Stomach smooth muscle (tissue), 2 donors: ENCODE measurements around the gene ABHD12.
"Not testable (repeated sequence)": the region's sequence is repeated elsewhere in the genome, so short reads cannot be mapped to it uniquely, and the experiment has no call there.

Source experiments
- H3K27ac ChIP-seq: one replicate; pipeline ENCODE4 v1.7.0; 2013; ENCODE audit warnings: mild to moderate bottlenecking, low read length, inconsistent platforms
- H3K27me3 ChIP-seq, 2 donors: one replicate each; pipeline ENCODE4 v1.7.0; 2013; ENCODE audit warnings: low read length in 2 of 2; ENCODE audit not compliant: insufficient read depth in 2 of 2, control insufficient read depth in 1 of 2
- H3K36me3 ChIP-seq, 2 donors: one replicate each; pipeline ENCODE4 v1.7.0; 2013; ENCODE audit warnings: low read length in 2 of 2; ENCODE audit not compliant: control insufficient read depth in 2 of 2, insufficient read depth in 2 of 2
- H3K4me1 ChIP-seq: one replicate; pipeline ENCODE4 v1.7.0; 2013; ENCODE audit warnings: low read length; ENCODE audit not compliant: control insufficient read depth, insufficient read depth
- H3K4me3 ChIP-seq, 2 donors: one replicate each; pipeline ENCODE4 v1.7.0; 2013; ENCODE audit warnings: low read length in 2 of 2
- H3K9ac ChIP-seq, 2 donors: one replicate each; pipeline ENCODE4 v1.7.0; 2013; ENCODE audit warnings: low read length in 2 of 2, mild to moderate bottlenecking in 1 of 2
- H3K9me3 ChIP-seq, 2 donors: one replicate each; pipeline ENCODE4 v1.7.0; 2013; ENCODE audit warnings: low read length in 2 of 2; ENCODE audit not compliant: control insufficient read depth in 2 of 2
- donor health status: healthy.
- donor health status: Pancreatic carcinoma.

The ABHD12 gene

GRCh38 chr20:25274481-25274880 is 116.2 kb downstream of the ABHD12 start:
- H3K9ac ChIP-seq = no peak overlapping the region
- H3K27ac ChIP-seq = peak overlapping the region; percentile 41
- no peaks in the 10 kb centered on the region for H3K27me3 ChIP-seq
- no peaks in the 10 kb centered on the region for H3K9me3 ChIP-seq
- H3K36me3 ChIP-seq = peaks cover 53 to 70% of the 10 kb centered on the region in 2 donors
- peaks cover 22% of the 10 kb centered on the region for H3K4me1 ChIP-seq
- no peak overlapping the region for H3K4me3 ChIP-seq

- Histone ChIP-seq H3K4me1 (peaks cover 22% of the 10 kb centered on the region), H3K27me3 (no peaks in the 10 kb centered on the region), H3K36me3 (peaks cover 49 to 71% of the 10 kb centered on the region in 2 donors), H3K9ac (peak overlapping the region in 1 of 2 donors; percentile 1), H3K4me3 (no peak overlapping the region), H3K9me3 (no peaks in the 10 kb centered on the region), H3K27ac (peak overlapping the region; percentile 62)
These were observed 116.9 kb downstream of the ABHD12 start for GRCh38 chr20:25273541-25274358.

DNA sequence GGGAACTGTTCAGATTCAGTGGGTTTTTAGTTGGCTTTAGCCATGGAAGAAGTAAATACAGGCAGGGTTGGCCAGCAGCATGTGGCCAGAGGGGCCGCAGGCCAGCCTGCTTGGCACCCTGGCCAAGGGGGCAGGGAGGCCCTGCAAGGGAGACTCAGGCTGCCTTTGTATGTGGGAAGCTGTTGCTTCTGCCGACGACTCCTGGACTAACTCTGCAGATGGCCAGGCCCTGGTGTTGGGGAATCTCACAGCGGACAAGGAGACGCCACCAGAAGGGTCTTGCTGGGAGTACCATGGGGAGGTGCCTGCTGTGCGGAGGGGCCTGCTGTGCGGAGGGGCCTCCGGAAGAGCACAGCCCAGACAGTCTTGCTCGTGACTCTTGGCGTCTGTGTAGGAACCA is 117.6 kb downstream of the ABHD12 start:
- Histone ChIP-seq H3K4me1 (peaks cover 22% of the 10 kb centered on the region), H3K27ac (peak overlapping the region; percentile 62), H3K36me3 (peaks cover 45 to 66% of the 10 kb centered on the region in 2 donors), H3K9me3 (no peaks in the 10 kb centered on the region), H3K27me3 (no peaks in the 10 kb centered on the region), H3K9ac (peak overlapping the region in 1 of 2 donors; percentile 1), H3K4me3 (no peak overlapping the region)

- peak overlapping the region; percentile 62 for H3K27ac ChIP-seq
- H3K9ac ChIP-seq = peak overlapping the region in 1 of 2 donors; percentile 1
- no peaks in the 10 kb centered on the region for H3K9me3 ChIP-seq
- no peaks in the 10 kb centered on the region for H3K27me3 ChIP-seq
- peaks cover 45 to 59% of the 10 kb centered on the region in 2 donors for H3K36me3 ChIP-seq
- H3K4me3 ChIP-seq = no peak overlapping the region
- H3K4me1 ChIP-seq = peaks cover 22% of the 10 kb centered on the region
These were observed 118.2 kb downstream of the ABHD12 start for GRCh38 chr20:25272223-25273000.

- Histone ChIP-seq H3K4me1 (peaks cover 22% of the 10 kb centered on the region), H3K36me3 (peaks cover 41 to 52% of the 10 kb centered on the region in 2 donors), H3K9me3 (no peaks in the 10 kb centered on the region), H3K27ac (peak overlapping the region; percentile 62), H3K4me3 (no peak overlapping the region), H3K27me3 (no peaks in the 10 kb centered on the region), H3K9ac (no peak overlapping the region)
These were observed 119.0 kb downstream of the ABHD12 start for GRCh38 chr20:25271486-25272222.

GRCh38 chr20:25270829-25271251 is 119.8 kb downstream of the ABHD12 start:
- Histone ChIP-seq H3K9ac (no peak overlapping the region), H3K4me3 (no peak overlapping the region), H3K9me3 (no peaks in the 10 kb centered on the region), H3K27me3 (no peaks in the 10 kb centered on the region), H3K4me1 (peaks cover 22% of the 10 kb centered on the region), H3K36me3 (peaks cover 41 to 50% of the 10 kb centered on the region in 2 donors), H3K27ac (peak overlapping the region; percentile 62)

GRCh38 chr20:25269833-25270170 is 120.8 kb downstream of the ABHD12 start:
- Histone ChIP-seq H3K4me3 (no peak overlapping the region), H3K4me1 (peaks cover 22% of the 10 kb centered on the region), H3K27ac (no peak overlapping the region), H3K9me3 (no peaks in the 10 kb centered on the region), H3K27me3 (no peaks in the 10 kb centered on the region), H3K36me3 (peaks cover 32 to 44% of the 10 kb centered on the region in 2 donors), H3K9ac (no peak overlapping the region)

DNA sequence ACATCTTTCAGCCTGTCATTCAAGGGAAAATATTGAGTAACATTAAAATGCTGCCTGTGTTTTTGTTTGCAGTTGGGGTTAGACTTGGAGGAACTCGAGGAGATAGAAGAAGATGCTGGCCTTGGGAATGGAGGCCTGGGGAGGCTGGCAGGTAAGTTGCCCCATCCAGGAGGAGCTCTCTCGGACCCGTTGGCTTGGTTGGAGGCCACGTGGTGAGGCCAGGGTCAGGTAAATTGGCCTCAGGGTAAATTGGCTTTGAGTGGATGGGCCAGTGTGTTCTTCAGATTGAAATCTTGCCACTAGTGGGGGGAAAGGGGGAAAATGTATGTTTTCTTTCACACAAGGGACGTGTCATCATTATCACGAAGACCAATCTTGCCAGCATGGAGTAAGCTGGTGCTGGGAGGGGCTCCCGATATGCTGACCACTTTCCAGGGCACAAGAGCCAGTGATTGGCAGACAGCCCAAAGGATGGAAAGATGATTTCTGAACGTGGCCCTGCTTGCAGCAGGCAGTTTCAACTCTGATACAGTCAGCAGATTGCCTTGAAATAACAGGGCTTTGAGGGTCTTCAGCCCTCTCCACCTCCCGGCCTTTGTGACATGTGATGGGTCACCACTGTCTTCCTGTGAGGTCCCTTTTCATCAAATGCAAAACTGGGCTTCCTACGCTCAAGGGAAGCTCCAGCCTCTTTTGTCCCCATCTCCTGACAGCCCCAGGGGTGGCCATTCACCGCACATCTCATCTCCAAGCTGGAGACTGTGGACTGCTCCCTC is 121.4 kb downstream of the ABHD12 start:
- H3K36me3 ChIP-seq = peaks cover 27 to 38% of the 10 kb centered on the region in 2 donors
- peaks cover 21% of the 10 kb centered on the region for H3K4me1 ChIP-seq
- H3K9ac ChIP-seq = no peak overlapping the region
- no peak overlapping the region for H3K27ac ChIP-seq
- no peaks in the 10 kb centered on the region for H3K9me3 ChIP-seq
- no peaks in the 10 kb centered on the region for H3K27me3 ChIP-seq
- no peak overlapping the region for H3K4me3 ChIP-seq

- Histone ChIP-seq H3K36me3 (peaks cover 17 to 19% of the 10 kb centered on the region in 2 donors), H3K4me1 (peaks cover 14% of the 10 kb centered on the region)
- not testable (repeated sequence) for H3K4me3 ChIP-seq, H3K9ac ChIP-seq, H3K9me3 ChIP-seq, H3K27ac ChIP-seq, H3K27me3 ChIP-seq
These were observed 129.7 kb downstream of the ABHD12 start for GRCh38 chr20:25260770-25261437.
